ENCODE measurements around the gene NTHL1. TPM values are rescaled to one million over a fixed set of nuclear protein-coding genes. Genes with fewer than 3 reads are reported as not detected.

NTHL1 gene
- total RNA-seq, 2 donors from 2014 or later: 16.4 to 24.9 TPM

DNA sequence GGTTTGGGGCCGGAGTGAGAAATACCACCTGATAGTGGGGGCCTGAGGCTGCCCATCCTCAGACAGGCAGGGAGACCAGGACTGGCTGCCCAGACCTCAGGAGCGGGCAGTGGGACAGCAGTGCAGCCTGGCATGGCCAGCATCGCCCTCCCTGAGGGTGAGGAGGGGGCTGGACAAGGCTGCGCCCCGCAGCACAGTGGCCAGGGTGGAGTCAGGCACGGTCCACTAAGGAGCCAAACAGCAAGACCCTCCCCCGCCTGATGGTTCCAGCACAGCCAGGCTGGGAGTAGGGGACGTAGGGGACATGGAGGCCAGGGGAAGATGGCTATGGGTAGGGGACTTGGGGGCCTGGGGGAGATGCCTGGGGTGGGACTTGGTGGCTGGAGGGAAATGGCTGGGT is 41.3 kb downstream of the NTHL1 start:
- H3K4me3 ChIP-seq: no peak overlapping the region
- peaks cover 4 to 8% of the 10 kb centered on the region in 2 donors for H3K36me3 ChIP-seq
- WGBS: 82% methylated on average over 8 of the region's 8 CpGs
- TF ChIP-seq, protein P1, sequence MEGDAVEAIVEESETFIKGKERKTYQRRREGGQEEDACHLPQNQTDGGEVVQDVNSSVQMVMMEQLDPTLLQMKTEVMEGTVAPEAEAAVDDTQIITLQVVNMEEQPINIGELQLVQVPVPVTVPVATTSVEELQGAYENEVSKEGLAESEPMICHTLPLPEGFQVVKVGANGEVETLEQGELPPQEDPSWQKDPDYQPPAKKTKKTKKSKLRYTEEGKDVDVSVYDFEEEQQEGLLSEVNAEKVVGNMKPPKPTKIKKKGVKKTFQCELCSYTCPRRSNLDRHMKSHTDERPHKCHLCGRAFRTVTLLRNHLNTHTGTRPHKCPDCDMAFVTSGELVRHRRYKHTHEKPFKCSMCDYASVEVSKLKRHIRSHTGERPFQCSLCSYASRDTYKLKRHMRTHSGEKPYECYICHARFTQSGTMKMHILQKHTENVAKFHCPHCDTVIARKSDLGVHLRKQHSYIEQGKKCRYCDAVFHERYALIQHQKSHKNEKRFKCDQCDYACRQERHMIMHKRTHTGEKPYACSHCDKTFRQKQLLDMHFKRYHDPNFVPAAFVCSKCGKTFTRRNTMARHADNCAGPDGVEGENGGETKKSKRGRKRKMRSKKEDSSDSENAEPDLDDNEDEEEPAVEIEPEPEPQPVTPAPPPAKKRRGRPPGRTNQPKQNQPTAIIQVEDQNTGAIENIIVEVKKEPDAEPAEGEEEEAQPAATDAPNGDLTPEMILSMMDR (IDR thresholded peaks at IDR 0.05): no peak
- no peak for TF ChIP-seq POLR2AphosphoS5 (IDR thresholded peaks at IDR 0.05)
- TF ChIP-seq POLR2A (IDR thresholded peaks at IDR 0.05): no peak
- no peak overlapping the region for H3K27ac ChIP-seq
- H3K4me1 ChIP-seq (replicated peaks): peaks cover 29% of the 10 kb centered on the region
- intact Hi-C loops (cut with DNase I): no loop called here
- no peaks in the 10 kb centered on the region for H3K9me3 ChIP-seq
- no peaks in the 10 kb centered on the region for H3K27me3 ChIP-seq (replicated peaks; ENCODE audit: insufficient read depth)
- no peak for DNase-seq (ENCODE audit: low spot score)

GRCh38 chr16:2005646-2006045 is 42.0 kb downstream of the NTHL1 start:
- DNase-seq (ENCODE audit: low spot score): no peak
- Histone ChIP-seq H3K9me3 (no peaks in the 10 kb centered on the region), H3K27me3 (replicated peaks; ENCODE audit: insufficient read depth) (no peaks in the 10 kb centered on the region), H3K27ac (no peak overlapping the region), H3K4me1 (replicated peaks) (peaks cover 29% of the 10 kb centered on the region), H3K4me3 (no peak overlapping the region), H3K36me3 (peaks cover 4 to 12% of the 10 kb centered on the region in 2 donors)
- 76% methylated on average over 21 of the region's 21 CpGs for WGBS
- intact Hi-C loops (cut with DNase I): no loop called here
- TF ChIP-seq, protein P1 (IDR thresholded peaks at IDR 0.05): no peak
- no peak for TF ChIP-seq POLR2A (IDR thresholded peaks at IDR 0.05)
- no peak for TF ChIP-seq POLR2AphosphoS5 (IDR thresholded peaks at IDR 0.05)

DNA sequence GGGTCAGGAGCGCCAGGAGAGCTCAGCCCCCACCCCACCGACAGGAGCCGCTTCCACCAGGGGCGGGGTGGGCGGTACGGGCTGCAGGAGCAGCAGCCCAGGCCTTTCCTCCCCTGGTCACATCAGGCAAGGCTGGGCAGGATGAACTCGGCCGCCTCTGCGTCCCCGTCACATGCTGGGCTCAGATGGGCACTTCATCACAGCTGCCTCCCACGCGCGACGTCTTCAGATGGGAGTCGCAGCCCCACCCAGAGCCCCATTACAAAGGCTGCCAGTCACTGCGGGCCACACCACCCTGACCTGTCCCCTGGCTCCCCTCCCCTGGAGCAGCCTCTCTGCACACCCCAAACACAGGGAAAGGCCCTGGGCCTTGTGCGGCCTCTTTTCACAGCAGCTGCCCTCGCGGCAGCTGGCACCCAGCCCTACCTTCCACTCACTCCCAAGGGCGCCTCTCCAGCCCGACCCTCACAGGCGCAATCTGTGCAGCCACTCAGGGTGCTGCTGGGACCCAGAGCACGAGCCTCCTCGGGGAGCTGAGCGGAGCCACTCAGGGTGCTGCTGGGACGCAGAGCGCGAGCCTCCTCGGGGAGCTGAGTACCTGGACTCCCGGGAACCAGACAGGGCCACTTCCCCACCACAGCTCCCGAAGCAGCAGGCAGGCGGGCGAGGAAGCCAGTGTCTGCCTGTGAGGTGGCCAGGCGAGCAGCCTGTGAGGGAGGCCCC is 42.7 kb downstream of the NTHL1 start:
- DNase-seq (ENCODE audit: low spot score): no peak
- WGBS: 82% methylated on average over 26 of the region's 34 CpGs
- no peak overlapping the region for H3K27ac ChIP-seq
- TF ChIP-seq, protein P1 (IDR thresholded peaks at IDR 0.05): no peak
- TF ChIP-seq POLR2A (IDR thresholded peaks at IDR 0.05) (no peak), POLR2AphosphoS5 (IDR thresholded peaks at IDR 0.05) (no peak)
- H3K27me3 ChIP-seq (replicated peaks; ENCODE audit: insufficient read depth): no peaks in the 10 kb centered on the region
- no peaks in the 10 kb centered on the region for H3K9me3 ChIP-seq
- intact Hi-C loops (cut with DNase I): no loop called here
- peaks cover 25% of the 10 kb centered on the region for H3K4me1 ChIP-seq (replicated peaks)
- H3K4me3 ChIP-seq: no peak overlapping the region
- H3K36me3 ChIP-seq: peaks cover 10 to 12% of the 10 kb centered on the region in 2 donors

GRCh38 chr16:2003827-2004641 is 43.6 kb downstream of the NTHL1 start:
- H3K4me1 ChIP-seq (replicated peaks): peaks cover 25% of the 10 kb centered on the region
- TF ChIP-seq, protein P1 (IDR thresholded peaks at IDR 0.05): peak; percentile 79 to 95 (median 88)
- TF ChIP-seq POLR2A (IDR thresholded peaks at IDR 0.05) (no peak), POLR2AphosphoS5 (IDR thresholded peaks at IDR 0.05) (peak; percentile 78)
- H3K27ac ChIP-seq: no peak overlapping the region
- no peaks in the 10 kb centered on the region for H3K27me3 ChIP-seq (replicated peaks; ENCODE audit: insufficient read depth)
- peaks cover 12 to 19% of the 10 kb centered on the region in 2 donors for H3K36me3 ChIP-seq
- 32% methylated on average over 34 of the region's 36 CpGs for WGBS
- no peaks in the 10 kb centered on the region for H3K9me3 ChIP-seq
- H3K4me3 ChIP-seq: no peak overlapping the region
- peak; percentile 81 for DNase-seq (ENCODE audit: low spot score)
- intact Hi-C loops (cut with DNase I): no loop called here
